NCI-H1092 treated with DMSO at 0.1 percent for 48 hours (cell line): Measurements from ENCODE around the gene CBLC.
A peak's percentile ranks its signal among the peaks of the same experiment; 100 is the strongest.
"Not testable (repeated sequence)": the region's sequence is repeated elsewhere in the genome, so short reads cannot be mapped to it uniquely, and the experiment has no call there.

Source experiments
- DNase-seq: peaks from one replicate; lab custom pipeline; 2025; lab: John Stamatoyannopoulos, UW

The CBLC gene

DNA sequence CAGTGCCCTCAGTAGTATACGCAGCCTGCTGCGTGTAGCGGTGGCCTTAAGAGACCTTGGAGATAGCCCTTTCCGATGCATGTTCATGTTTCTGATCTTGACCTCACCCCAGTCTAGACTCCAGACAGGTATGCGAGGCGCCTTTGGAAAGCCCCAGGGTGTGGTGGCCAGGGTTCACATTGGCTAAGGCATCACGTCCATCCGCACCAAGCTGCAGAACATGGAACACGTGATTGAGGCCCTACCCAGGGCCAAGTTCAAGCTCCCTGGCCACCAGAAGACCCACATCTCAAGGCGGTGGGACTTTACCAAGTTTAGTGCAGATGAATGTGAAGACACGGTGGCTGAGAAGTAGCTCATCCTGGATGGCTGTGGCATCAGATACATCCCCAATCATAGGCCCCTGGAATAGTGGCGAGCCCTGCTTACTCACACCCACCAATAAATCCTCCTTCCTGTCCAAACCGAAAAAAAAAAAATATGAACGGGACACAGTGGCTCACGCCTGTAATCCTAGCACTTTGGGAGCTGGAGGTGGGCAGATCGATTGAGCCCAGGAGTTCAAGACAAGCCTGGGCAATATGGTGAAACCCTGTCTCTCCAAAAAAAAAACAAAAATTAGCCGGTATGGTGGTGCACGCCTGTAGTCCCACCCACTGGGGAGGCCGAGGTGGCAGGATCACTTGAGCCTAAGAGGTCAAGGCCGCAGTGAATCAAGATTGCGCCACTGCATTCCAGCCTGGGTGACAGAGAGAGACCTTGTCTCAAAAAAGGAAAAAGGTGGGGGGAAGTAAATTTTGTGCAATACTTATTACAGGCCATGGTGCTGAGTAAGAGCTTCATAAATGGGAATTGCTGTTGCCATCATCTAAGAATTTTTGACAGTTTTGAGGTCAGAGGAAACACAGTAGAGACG lies 12.4 kb upstream of the CBLC start:
- no peak for DNase-seq

DNA sequence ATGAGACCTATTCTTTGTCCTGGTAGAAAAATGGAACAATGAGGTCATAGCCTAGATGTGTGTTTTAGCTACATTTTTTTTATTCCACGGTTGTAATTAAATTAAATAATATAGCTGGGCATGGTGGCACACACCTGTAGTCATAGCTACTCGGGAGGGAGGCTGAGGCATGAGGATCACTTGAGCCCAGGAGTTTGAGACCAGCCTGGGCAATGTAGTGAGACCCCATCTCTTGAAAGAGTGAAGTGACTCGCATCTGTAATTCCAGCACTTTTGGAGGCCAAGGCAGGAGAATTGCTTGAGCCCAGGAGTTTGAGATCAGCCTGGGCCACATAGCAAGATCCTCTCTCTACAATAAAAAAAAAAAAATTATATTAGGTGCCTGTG lies 11.7 kb upstream of the CBLC start:
- DNase-seq = no peak

DNA sequence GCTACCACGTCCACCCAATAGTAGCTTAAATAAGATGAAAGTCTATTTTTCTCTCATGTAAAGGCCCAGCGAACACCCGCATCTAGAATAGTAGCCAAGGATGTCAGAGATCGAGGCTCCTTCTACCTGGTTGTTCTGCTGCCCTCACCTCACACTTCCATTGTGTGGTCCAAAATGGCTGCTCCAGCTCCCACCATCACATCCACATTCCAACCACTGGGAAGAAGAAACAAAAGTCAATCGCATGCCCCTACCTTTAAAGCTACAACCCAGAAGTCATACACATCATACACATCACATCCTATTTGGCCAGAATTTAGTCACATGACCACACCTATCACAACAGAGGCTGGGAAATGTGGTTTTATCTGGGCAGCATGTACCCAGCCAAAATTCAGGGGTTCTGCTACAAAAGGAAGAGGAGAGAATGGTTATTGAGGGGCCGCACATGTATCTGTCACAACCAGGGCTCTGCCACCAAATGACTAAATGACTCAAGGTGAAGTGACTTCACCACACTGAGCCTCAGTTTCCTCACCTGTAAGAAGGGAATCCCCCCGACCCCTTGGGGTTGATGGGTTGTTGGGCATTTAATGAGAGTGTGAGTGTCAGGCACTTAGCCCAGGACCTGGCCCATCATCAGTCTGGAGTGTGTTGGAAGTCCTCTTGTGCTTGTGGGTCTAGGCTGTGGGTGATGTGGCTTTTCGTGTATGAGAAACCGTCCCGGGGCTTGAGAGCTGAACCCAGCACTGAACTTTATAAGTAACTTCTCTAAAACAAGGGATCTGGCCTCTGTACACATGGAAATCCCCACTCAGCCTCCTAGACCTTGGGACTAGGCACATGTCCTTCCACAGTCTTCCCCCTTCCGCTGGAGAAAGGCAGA lies 10.2 kb upstream of the CBLC start:
- no peak for DNase-seq

DNA sequence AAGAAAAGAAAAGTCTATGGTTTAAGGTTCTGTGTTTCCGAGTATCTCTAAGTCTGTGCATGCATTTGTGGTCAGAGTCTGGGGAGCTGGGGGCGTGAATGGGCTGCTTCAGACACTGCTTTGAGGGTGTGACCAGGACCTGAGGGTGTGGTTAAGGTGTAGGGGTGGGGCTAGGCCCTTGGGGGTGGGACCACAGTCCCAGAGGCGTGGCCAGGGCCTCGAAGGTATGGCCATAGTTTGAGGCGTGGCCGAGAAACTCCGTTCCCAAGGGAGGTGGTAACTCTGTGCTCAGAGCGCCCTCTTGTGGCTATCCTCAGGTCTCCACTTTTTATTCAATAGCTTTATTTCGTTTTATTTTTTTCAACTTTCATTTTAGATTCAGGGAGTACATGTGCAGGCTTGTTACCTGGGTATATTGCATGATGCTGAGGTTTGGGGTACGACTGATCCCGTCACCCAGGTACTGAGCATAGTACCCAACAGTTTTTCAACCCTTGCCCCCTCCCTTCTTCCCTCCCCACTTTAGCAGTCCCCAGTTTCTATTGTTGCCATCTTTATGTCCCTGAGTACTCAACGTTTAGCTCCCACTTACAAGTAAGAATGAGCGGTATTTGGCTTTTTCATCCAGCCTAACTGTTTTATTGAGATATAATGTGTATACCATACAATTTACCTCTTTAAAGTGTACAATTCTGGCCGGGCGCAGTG lies 7.0 kb upstream of the CBLC start:
- peak; percentile 67 for DNase-seq

DNA sequence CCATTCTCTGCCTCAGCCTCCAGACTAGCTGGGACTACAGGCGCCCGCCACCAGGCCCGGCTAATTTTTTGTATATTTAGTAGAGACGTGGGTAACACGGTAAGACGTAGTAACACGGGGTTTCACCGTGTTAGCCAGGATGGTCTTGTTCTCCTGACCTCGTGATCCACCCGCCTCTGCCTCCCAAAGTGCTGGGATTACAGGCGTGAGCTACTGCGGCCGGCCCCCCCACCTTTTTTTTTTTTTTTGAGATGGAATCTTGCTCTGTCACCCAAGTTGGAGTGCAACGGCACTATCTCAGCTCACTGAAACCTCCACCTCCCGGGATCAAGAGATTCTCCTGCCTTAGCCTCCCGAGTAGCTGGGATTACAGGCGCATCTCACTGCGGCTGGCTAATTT lies 5.5 kb upstream of the CBLC start:
- not testable (repeated sequence) for DNase-seq

DNA sequence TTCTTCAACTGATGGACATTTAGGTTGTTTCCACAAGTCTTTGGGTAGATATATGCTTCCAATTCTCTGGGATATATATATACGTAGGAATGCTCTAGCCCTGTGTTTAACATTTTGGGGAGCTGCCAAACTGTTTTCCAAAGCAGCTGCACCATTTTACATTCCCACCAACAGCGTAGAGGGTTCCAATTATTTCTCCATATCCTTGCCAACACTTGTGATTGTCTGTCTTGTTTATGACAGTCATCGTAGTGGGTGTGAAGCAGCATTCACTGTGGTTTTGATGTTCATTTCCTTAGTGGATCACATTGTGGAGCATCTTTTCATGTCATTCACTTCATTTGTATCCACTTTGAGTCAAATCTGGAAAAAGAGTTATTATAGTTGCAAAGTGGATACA lies 4.7 kb upstream of the CBLC start:
- DNase-seq = no peak

DNA sequence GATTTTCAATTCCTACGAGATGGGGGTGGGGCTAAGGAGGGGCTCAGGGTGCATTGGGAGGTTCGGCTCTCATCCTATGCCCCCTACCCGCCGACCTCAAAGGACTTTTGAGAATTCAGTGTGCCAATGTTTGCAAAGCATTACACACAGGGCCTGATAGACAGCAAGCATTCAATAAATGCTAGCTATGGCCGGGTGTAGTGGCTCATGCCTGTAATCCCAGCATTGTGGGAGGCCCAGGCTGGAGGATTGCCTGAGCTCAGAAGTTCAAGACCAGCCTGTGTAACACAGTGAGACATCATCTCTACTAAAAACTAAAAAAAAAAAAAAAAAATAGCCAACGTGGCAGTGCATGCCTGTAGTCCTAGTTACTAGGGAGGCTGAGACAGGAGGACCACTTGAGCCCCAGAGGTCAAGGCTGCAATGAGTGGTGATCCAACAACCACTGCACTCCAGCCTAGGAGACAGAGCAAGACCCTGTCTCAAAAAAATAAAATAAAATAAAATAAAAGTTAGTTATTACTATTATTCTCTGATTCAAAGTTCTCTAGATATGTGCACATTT lies 1.9 kb upstream of the CBLC start:
- no peak for DNase-seq

DNA sequence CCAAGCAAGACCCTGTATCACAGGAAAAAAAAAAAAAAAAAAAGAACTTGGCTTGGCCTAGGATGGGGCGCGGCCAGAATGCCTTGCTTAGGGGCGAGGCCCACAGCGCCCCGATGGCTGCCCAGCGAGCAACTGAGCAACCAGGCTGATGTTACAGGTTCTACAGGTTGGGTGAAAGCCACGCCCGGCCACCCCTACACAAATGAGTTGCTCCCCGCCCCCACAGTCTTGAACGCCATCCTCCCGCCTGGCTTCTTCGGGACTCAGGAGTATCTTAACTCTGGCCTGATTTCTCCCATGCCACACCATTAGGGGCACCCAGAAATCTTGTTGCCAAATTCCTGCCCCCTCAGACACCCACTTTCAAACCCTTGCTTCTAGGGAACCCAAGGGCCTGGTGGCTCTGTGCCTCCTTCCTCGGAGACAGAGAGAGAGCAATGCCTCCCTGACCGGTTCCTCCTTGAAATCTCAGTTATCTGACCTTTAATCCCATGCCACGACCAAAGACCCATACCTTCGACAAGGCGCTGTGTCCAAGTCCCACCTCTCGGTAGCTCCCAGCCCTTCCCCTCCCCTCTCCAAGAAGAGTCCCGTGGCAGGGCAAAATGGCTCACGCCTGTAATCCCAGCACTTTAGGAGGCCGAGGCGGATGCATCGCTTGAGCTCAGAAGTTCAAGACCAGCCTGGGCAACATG lies 1.1 kb upstream of the CBLC start:
- DNase-seq = no peak

DNA sequence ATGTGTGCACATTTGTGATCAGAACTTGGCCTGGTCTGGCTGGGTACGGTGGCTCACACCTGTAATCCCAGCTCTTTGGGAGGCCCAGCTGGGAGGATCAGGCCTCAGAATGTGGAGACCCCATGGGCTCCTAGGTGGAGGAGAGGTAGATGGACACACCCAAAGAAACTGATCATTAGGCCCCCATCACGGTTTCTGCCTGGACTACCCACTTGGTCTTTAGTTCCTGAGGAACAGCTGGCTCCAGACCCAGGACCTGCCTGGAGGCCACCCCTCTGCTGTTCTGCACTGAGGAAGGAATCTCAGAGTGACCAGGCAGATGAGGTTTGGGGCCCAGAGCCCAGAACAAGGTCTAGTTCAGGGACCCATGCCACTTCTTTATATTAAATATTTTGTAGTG lies 1.5 kb downstream of the CBLC start:
- DNase-seq = no peak

DNA sequence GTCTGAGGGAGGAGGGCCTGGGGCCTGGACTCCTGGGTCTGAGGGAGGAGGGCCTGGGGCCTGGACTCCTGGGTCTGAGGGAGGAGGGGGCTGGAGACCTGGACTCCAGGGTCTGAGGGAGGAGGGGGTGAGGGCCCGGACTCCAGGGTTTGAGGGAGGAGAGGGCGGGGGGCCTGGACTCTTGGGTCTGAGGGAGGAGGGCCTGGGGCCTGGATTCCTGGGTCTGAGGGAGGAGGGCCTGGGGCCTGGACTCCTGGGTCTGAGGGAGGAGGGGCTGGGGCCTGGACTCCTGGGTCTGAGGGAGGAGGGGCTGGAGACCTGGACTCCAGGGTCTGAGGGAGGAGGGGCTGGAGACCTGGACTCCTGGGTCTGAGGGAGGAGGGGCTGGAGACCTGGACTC lies 4.0 kb downstream of the CBLC start:
- not testable (repeated sequence) for DNase-seq

DNA sequence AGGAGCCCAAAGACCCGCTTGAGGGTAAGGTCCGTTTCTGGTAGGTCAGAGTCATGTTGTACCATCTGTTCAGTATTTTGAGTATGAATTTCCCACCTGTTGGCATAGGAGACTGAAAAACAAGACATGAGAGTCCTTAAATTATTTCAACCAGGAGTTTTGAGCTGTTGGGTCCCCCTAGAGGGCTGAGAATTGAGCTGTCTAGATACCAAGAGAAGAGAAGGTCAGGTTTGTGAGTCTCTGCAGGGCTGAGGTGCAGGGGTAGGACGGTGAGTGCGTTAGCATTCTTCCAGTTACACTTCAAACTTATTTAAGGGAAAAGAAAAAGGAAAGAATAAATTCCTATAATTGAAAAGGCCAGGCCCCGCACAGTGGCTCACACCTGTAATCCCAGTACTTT lies 5.0 kb downstream of the CBLC start:
- no peak for DNase-seq

DNA sequence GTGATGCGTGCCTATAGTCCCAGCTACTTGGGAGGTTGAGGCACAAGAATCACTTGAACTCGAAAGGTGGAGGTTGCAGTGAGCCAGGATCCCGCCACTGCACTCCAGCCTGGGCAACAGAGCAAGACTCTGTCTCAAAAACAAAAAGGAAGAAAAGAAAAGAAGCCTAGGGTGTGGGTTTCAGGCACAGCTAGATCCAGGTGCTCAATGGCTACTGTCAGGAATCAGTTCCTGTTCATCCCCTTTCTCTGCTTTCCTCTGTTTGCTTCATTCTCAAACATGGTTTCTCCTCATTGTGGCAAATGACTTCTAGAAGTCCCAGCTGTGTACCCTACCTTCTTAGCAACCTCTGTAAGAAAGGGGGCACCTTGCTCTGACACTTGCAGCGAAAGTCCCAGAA lies 5.9 kb downstream of the CBLC start:
- DNase-seq = no peak

DNA sequence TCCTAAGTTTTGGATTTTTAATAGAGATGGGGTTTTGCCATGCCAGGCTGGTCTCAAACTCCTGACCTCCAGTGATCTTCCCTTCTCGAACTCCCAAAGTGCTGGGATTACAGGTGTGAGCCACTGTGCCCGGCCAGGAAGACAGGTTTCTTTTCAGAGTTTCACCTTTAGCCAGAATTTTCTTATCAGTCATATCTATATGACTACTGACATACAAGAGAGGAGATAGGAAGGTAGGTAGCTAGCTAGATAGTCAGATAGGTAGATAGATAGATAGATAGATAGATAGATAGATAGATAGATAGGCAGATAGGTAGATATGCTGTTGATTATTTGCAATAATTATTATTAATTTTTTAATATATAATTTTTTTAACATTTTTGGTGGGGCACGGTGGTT lies 7.6 kb downstream of the CBLC start:
- DNase-seq = no peak

DNA sequence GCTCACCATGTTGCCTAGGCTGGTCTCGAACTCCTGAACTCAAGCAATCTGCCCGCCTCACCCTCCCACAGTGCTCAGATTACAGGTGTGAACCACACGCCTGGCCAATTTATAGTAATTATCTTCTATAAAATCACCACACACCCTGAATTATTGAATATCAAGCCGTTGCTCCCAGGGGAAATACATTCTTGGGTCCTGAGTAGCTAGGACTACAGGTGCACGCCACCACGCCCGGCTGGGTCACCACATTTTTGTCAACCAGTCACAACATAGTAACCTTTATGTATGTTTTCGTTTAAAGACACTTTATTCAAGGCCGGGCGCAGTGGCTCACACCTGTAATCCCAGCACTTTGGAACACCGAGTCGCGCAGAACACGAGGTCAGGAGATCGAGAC lies 8.3 kb downstream of the CBLC start:
- no peak for DNase-seq

DNA sequence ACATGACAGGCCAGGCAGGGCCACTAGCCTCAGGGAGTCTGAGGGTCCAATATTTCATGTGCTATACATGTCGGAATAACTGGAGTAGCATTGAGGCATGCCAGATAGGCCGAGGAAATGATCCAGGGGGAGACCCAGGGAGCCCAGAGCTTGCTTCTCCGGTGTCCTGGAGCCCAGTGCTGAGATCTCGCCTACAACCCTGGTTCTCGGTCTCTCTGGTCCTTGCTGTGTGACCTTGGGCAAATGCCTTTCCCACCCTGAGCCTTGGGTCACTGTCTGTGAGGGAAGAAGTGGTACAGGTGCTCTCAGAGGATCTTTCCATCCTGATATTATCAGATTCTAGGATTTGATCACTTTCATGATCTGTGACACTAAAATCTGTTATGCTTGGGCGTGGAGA lies 11.3 kb downstream of the CBLC start:
- no peak for DNase-seq

DNA sequence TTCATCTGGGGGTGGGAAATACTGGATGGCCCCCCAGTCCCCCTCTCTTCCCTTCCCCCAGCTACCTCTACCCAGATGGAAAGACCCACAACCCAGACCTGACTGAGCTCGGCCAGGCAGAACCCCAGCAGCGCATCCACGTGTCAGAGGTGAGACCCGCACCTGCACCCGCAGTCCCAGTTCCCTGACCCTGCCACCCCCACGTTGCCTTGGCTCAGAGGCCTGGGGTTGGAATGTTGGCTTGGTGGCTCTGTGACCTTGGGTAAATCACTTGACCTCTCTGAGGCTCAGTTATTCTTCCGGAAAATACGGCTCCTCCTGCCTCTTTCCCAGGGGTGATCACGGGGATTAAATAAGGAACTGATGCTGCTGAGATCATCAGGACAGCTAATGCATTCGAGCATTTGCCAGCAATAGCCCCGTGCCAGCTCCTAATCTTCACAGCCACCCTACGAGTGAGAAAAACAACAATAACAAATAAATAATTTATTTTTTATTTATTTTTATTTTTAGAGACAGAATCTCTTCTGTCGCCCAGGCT lies 12.3 kb downstream of the CBLC start:
- DNase-seq = no peak

DNA sequence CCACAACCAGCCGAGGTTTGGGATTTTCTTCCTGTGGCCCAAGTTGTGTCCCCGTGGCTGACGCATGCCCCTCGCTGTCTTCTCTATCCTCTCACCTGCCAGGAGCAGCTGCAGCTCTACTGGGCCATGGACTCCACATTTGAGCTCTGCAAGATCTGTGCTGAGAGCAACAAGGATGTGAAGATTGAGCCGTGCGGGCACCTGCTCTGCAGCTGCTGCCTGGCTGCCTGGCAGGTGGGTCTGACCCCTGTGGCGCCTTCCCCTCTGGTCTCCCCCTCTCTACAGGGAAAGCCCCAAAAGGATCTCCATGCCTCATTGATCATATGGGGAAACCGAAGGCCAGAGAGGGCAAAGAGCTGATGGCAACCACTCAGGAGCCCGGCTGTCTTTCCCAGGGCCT lies 14.6 kb downstream of the CBLC start:
- peak; percentile 52 for DNase-seq

DNA sequence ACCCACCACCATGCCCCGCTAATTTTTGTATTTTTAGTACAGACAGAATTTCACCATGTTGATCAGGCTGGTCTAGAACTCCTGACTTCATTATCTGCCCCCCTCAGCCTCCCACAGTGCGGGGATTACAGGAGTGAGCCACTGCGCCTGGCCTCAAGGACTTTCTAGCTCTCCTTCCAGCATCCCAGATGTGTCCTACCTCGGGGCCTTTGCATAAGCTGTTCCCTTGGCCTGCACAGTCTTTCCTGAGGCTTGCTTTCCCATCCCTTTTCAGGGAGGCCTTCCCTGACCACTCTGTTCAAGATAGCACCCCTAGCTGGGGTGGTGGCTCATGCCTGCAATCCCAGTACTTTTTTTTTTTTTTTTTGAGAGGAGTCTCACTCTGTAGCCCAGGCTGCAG lies 16.9 kb downstream of the CBLC start:
- DNase-seq = no peak

DNA sequence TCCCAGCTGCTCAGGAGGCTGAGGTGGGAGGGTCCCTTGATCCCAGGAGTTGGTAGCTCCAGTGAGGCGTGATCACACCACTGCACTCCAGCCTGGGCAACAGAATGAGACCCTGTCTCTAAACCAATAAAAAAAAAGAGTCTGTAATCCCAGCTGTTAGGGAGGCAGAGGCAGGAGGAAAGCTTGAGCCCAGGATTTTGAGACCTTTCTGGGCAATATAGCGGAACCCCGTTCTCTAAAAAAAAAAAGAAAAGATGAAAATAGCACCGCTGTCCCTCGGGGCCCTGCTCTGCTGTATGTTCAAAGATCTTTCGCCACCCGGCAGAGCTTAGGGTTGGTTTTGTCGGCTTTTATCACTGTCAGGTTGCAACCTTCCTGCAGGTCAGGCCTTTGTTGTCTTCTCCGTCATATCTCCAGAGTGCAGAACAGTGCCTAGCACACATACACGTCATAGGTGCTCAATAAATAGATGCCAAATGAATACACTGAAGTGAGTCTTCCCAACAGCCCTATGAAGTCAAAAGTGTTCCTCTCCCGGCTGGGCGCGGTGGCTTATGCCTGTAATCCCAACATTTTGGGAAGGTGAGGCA lies 17.8 kb downstream of the CBLC start:
- DNase-seq = no peak

DNA sequence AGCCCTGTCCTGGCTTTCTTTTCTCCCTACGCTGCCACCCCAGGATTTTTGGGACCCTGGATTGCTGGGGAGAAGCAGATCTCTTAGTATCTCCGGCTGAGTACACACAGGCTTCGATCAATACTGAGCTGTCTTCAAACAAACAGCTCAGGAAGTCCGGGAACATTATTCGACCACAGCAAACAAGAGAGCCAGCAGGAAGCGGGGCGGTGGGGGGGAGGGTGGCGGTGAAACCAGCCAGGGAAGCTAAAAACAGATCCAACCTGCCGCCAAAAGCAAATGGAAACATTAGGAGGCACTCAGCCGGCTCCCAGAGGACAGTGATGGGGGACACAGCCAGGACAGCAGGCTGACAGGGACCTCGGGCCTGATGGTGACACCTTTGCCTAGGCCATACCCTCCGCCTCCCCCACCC lies 19.0 kb downstream of the CBLC start:
- DNase-seq = peak; percentile 87
